GM13977 (cell line): Measurements from ENCODE around the gene ZMAT5.

Experiments used
- DNase-seq: peaks from one replicate; pipeline ENCODE4 v3.0.0; 2012; ENCODE audit warnings: low spot score
- CTCF ChIP-seq: IDR thresholded peaks from 2 replicates; pipeline ENCODE4 v1.5.1; 2012; ENCODE audit warnings: mild to moderate bottlenecking, control low read depth; ENCODE audit not compliant: insufficient read depth; ENCODE audit errors: extremely low read depth, missing control alignments
- in situ Hi-C: fragments of 300-500 bp; cut with MboI; formaldehyde crosslinking; loops from one replicate; pipeline ENCODE4 v1.12.0; 2022; ENCODE audit warnings: low sequenced_read_pairs, low pct_unique_long_range_greater_than_20kb, mixed read lengths, inconsistent platforms; ENCODE audit not compliant: unreplicated experiment

ZMAT5 gene

GRCh38 chr22:29695129-29695926 is 71.5 kb downstream of the ZMAT5 start:
- in situ Hi-C loops, result no loop called here
- no peak for TF ChIP-seq CTCF
- no peak for DNase-seq

GRCh38 chr22:29693671-29694070 is 73.1 kb downstream of the ZMAT5 start:
- in situ Hi-C loops, result no loop called here
- no peak for TF ChIP-seq CTCF
- DNase-seq, result no peak

- no peak for TF ChIP-seq CTCF
- in situ Hi-C loops, result no loop called here
- DNase-seq, result no peak
These were observed 73.6 kb downstream of the ZMAT5 start for GRCh38 chr22:29693161-29693560.

- TF ChIP-seq CTCF, result no peak
- no peak for DNase-seq
- in situ Hi-C loops, result no loop called here
These were observed 74.5 kb downstream of the ZMAT5 start for GRCh38 chr22:29692327-29692640.

GRCh38 chr22:29691636-29692326 is 75.0 kb downstream of the ZMAT5 start:
- in situ Hi-C loops, result no loop called here
- no peak for TF ChIP-seq CTCF
- DNase-seq, result no peak

GRCh38 chr22:29690476-29690875 is 76.3 kb downstream of the ZMAT5 start:
- no peak for TF ChIP-seq CTCF
- in situ Hi-C loops, result no loop called here
- no peak for DNase-seq
